Activated CD4-positive, alpha-beta memory T cell treated with anti-CD3 and anti-CD28 coated beads, Interleukin-2, amount 10 ng/mL, durations not matched to agents 7 days and 5 days (primary cell): ENCODE data around the gene TUBG2. TPM values are rescaled to one million over a fixed set of nuclear protein-coding genes. Genes with fewer than 3 reads are reported as not detected.

Experiments used
- CTCF ChIA-PET: fragments of 350-600 bp; sonication (Branson Sonifier 250); formaldehyde crosslinking; loops from one replicate; lab custom pipeline; 2021; ENCODE audit warnings: antibody characterized with exemption, inconsistent platforms; lab: Charles Lee
- POLR2A ChIA-PET: fragments of 350-600 bp; sonication (Branson Sonifier 250); formaldehyde crosslinking; loops from one replicate; lab custom pipeline; 2021; ENCODE audit warnings: antibody characterized with exemption; lab: Charles Lee
- DNase-seq: peaks from one replicate; pipeline ENCODE4 v3.0.0-alpha.2; 2020
- H3K27ac Mint-ChIP-seq: one replicate; pipeline ENCODE4 v1.8.0; 2021; ENCODE audit warnings: mild to moderate bottlenecking, mixed read lengths
- H3K27me3 Mint-ChIP-seq: one replicate; pipeline ENCODE4 v1.8.0; 2021; ENCODE audit warnings: mixed read lengths
- H3K36me3 Mint-ChIP-seq: one replicate; pipeline ENCODE4 v1.8.0; 2021; ENCODE audit warnings: low read depth, mixed read lengths
- H3K4me1 Mint-ChIP-seq: one replicate; pipeline ENCODE4 v1.8.0; 2021; ENCODE audit warnings: mixed read lengths
- H3K4me3 Mint-ChIP-seq: one replicate; pipeline ENCODE4 v1.8.0; 2021; ENCODE audit warnings: mild to moderate bottlenecking, mixed read lengths
- H3K9me3 Mint-ChIP-seq: one replicate; pipeline ENCODE4 v1.8.0; 2021; ENCODE audit warnings: mixed read lengths
- total RNA-seq, 2 experiments: library from RNA; stranded (reverse); gene quantifications; one replicate each; pipeline ENCODE4 v1.2.3, GENCODE V29; 2021

TUBG2 gene
- total RNA-seq, 2 experiments from 2014 or later: 7.2 to 7.5 TPM

GRCh38 chr17:42695500-42695899, 36.4 kb downstream of the TUBG2 start:
- Mint-ChIP-seq H3K36me3 (peaks cover 6% of the 10 kb centered on the region), H3K27me3 (peaks cover 6% of the 10 kb centered on the region), H3K27ac (no peak overlapping the region), H3K4me3 (no peak overlapping the region), H3K4me1 (no peaks in the 10 kb centered on the region), H3K9me3 (no peaks in the 10 kb centered on the region)
- DNase-seq: no peak
- POLR2A ChIA-PET: no interaction called here
- CTCF ChIA-PET: no interaction called here

- H3K36me3 Mint-ChIP-seq: peaks cover 11% of the 10 kb centered on the region
- H3K27me3 Mint-ChIP-seq: peaks cover 2% of the 10 kb centered on the region
- H3K4me1 Mint-ChIP-seq: no peaks in the 10 kb centered on the region
- no peak for DNase-seq
- H3K27ac Mint-ChIP-seq: no peak overlapping the region
- ChIA-PET POLR2A (interaction anchor here (2.7 kb wide), 1 partner anchor 9 kb away, joined by 7 read pairs; no protein-coding TSS in a partner anchor), CTCF (interaction anchor here (1.1 kb wide), 1 partner anchor 119 kb away, joined by 3 read pairs; no protein-coding TSS in a partner anchor)
- H3K4me3 Mint-ChIP-seq: no peak overlapping the region
- H3K9me3 Mint-ChIP-seq: no peaks in the 10 kb centered on the region
Observed at GRCh38 chr17:42697108-42697811, 38.2 kb downstream of the TUBG2 start.

- ChIA-PET POLR2A (interaction anchor here (2.7 kb wide), 1 partner anchor 8 kb away, joined by 7 read pairs; no protein-coding TSS in a partner anchor), CTCF (no interaction called here)
- Mint-ChIP-seq H3K27me3 (peaks cover 2% of the 10 kb centered on the region), H3K4me1 (peaks cover under 1% of the 10 kb centered on the region), H3K4me3 (no peak overlapping the region), H3K9me3 (no peaks in the 10 kb centered on the region), H3K36me3 (peaks cover 24% of the 10 kb centered on the region), H3K27ac (no peak overlapping the region)
- no peak for DNase-seq
Observed at GRCh38 chr17:42698736-42699414, 39.8 kb downstream of the TUBG2 start.

GRCh38 chr17:42699415-42699740, 40.3 kb downstream of the TUBG2 start:
- ChIA-PET POLR2A (no interaction called here), CTCF (no interaction called here)
- H3K9me3 Mint-ChIP-seq: no peaks in the 10 kb centered on the region
- H3K4me3 Mint-ChIP-seq: no peak overlapping the region
- DNase-seq: no peak
- peaks cover 2% of the 10 kb centered on the region for H3K27me3 Mint-ChIP-seq
- peaks cover 3% of the 10 kb centered on the region for H3K4me1 Mint-ChIP-seq
- H3K36me3 Mint-ChIP-seq: peaks cover 28% of the 10 kb centered on the region
- no peak overlapping the region for H3K27ac Mint-ChIP-seq

- Mint-ChIP-seq H3K27ac (no peak overlapping the region), H3K4me3 (no peak overlapping the region), H3K27me3 (peaks cover 2% of the 10 kb centered on the region), H3K4me1 (peaks cover 14% of the 10 kb centered on the region), H3K9me3 (no peaks in the 10 kb centered on the region), H3K36me3 (peaks cover 38% of the 10 kb centered on the region)
- ChIA-PET CTCF (no interaction called here), POLR2A (interaction anchor here (1.0 kb wide), 1 partner anchor 73 kb away, joined by 3 read pairs; no protein-coding TSS in a partner anchor)
- DNase-seq: no peak
Observed at GRCh38 chr17:42700586-42701289, 41.7 kb downstream of the TUBG2 start.

GRCh38 chr17:42702446-42702845, 43.4 kb downstream of the TUBG2 start:
- peaks cover 48% of the 10 kb centered on the region for H3K36me3 Mint-ChIP-seq
- peaks cover 2% of the 10 kb centered on the region for H3K27me3 Mint-ChIP-seq
- CTCF ChIA-PET: no interaction called here
- no peak overlapping the region for H3K4me3 Mint-ChIP-seq
- POLR2A ChIA-PET: no interaction called here
- no peaks in the 10 kb centered on the region for H3K9me3 Mint-ChIP-seq
- H3K27ac Mint-ChIP-seq: no peak overlapping the region
- DNase-seq: no peak
- peaks cover 29% of the 10 kb centered on the region for H3K4me1 Mint-ChIP-seq

GRCh38 chr17:42704490-42704836, 45.4 kb downstream of the TUBG2 start:
- no peaks in the 10 kb centered on the region for H3K27me3 Mint-ChIP-seq
- ChIA-PET CTCF (no interaction called here), POLR2A (interaction anchor here (0.6 to 1.5 kb wide), 5 partner anchors 24 to 294 kb away, joined by 3 read pairs; partner anchors contain the start of gene RPL27)
- H3K9me3 Mint-ChIP-seq: no peaks in the 10 kb centered on the region
- H3K27ac Mint-ChIP-seq: no peak overlapping the region
- peaks cover 36% of the 10 kb centered on the region for H3K4me1 Mint-ChIP-seq
- H3K36me3 Mint-ChIP-seq: peaks cover 66% of the 10 kb centered on the region
- H3K4me3 Mint-ChIP-seq: no peak overlapping the region
- DNase-seq: no peak

GRCh38 chr17:42704837-42705494, 45.9 kb downstream of the TUBG2 start:
- Mint-ChIP-seq H3K27me3 (no peaks in the 10 kb centered on the region), H3K27ac (no peak overlapping the region), H3K36me3 (peaks cover 71% of the 10 kb centered on the region), H3K9me3 (no peaks in the 10 kb centered on the region), H3K4me1 (peaks cover 36% of the 10 kb centered on the region), H3K4me3 (no peak overlapping the region)
- no peak for DNase-seq
- ChIA-PET CTCF (interaction anchor here (1.4 kb wide), 1 partner anchor 59 kb away, joined by 3 read pairs; no protein-coding TSS in a partner anchor), POLR2A (interaction anchor here (0.6 to 1.5 kb wide), 4 partner anchors 24 to 281 kb away, joined by 3 read pairs; no protein-coding TSS in a partner anchor)

- H3K36me3 Mint-ChIP-seq: peaks cover 81% of the 10 kb centered on the region
- DNase-seq: peak; percentile 76
- H3K4me3 Mint-ChIP-seq: no peak overlapping the region
- H3K27ac Mint-ChIP-seq: peak overlapping the region; percentile 5
- POLR2A ChIA-PET: interaction anchor here (0.6 to 1.7 kb wide), 3 partner anchors 9 to 116 kb away, joined by 3 to 7 read pairs (median 4); no protein-coding TSS in a partner anchor
- no peaks in the 10 kb centered on the region for H3K9me3 Mint-ChIP-seq
- H3K4me1 Mint-ChIP-seq: peaks cover 36% of the 10 kb centered on the region
- H3K27me3 Mint-ChIP-seq: no peaks in the 10 kb centered on the region
- CTCF ChIA-PET: interaction anchor here (0.7 to 1.4 kb wide), 3 partner anchors 53 to 98 kb away, joined by 3 to 4 read pairs (median 4); partner anchors contain the start of gene RETREG3
Observed at GRCh38 chr17:42706732-42707131, 47.6 kb downstream of the TUBG2 start.

- POLR2A ChIA-PET: interaction anchor here (1.3 kb wide), 1 partner anchor 29 kb away, joined by 5 read pairs; no protein-coding TSS in a partner anchor
- no peak overlapping the region for H3K27ac Mint-ChIP-seq
- H3K4me1 Mint-ChIP-seq: peaks cover 36% of the 10 kb centered on the region
Observed at GRCh38 chr17:42708588-42708987, 49.5 kb downstream of the TUBG2 start.

GRCh38 chr17:42709561-42709960, 50.5 kb downstream of the TUBG2 start:
- H3K27ac Mint-ChIP-seq: no peak overlapping the region
- H3K36me3 Mint-ChIP-seq: peaks cover 85% of the 10 kb centered on the region
- H3K27me3 Mint-ChIP-seq: no peaks in the 10 kb centered on the region
- POLR2A ChIA-PET: no interaction called here
- CTCF ChIA-PET: interaction anchor here (1.2 to 1.8 kb wide), 2 partner anchors 54 to 131 kb away, joined by 3 to 4 read pairs; no protein-coding TSS in a partner anchor
- no peak for DNase-seq
- peaks cover 32% of the 10 kb centered on the region for H3K4me1 Mint-ChIP-seq
- H3K9me3 Mint-ChIP-seq: no peaks in the 10 kb centered on the region
- no peak overlapping the region for H3K4me3 Mint-ChIP-seq

More at GRCh38 chr17:42708588-42708987, 49.5 kb downstream of the TUBG2 start:
- CTCF ChIA-PET: interaction anchor here (1.2 to 1.8 kb wide), 2 partner anchors 55 to 130 kb away, joined by 3 to 4 read pairs; no protein-coding TSS in a partner anchor
- Mint-ChIP-seq H3K4me3 (no peak overlapping the region), H3K27me3 (no peaks in the 10 kb centered on the region), H3K36me3 (peaks cover 85% of the 10 kb centered on the region), H3K9me3 (no peaks in the 10 kb centered on the region)
- no peak for DNase-seq
